Sigmoid colon (tissue), 7 donors: ENCODE results near the gene SUPT20H. TPM values are rescaled to one million over a fixed set of nuclear protein-coding genes. Genes with fewer than 3 reads are reported as not detected.

Source experiments
- DNase-seq: peaks from one replicate; pipeline ENCODE4 v3.0.0-alpha.2; 2019
- H3K27ac ChIP-seq, 4 donors: fragments of 200-600 bp; sonication (generic); one replicate each; pipeline ENCODE4 v1.5.1; 2016 to 2019; ENCODE audit warnings: mild to moderate bottlenecking in 1 of 4
- H3K27me3 ChIP-seq, 3 donors: fragments of 200-600 bp; sonication (generic); one replicate each; pipeline ENCODE4 v1.5.1; 2019; ENCODE audit warnings: mild to moderate bottlenecking in 1 of 3
- H3K36me3 ChIP-seq, 4 donors: fragments of 200-600 bp; sonication (generic); one replicate each; pipeline ENCODE4 v1.5.1; 2016 to 2019
- H3K4me1 ChIP-seq, 4 donors: fragments of 200-600 bp; sonication (generic); one replicate each; pipeline ENCODE4 v1.5.1; 2017 to 2019
- H3K4me3 ChIP-seq, 4 donors: fragments of 200-600 bp; sonication (generic); one replicate each; pipeline ENCODE4 v1.5.1; 2017 to 2019; ENCODE audit warnings: mild to moderate bottlenecking in 2 of 4, moderate library complexity in 1 of 4
- H3K9me3 ChIP-seq, 4 donors: fragments of 200-600 bp in 3 of 4; sonication (generic) in 3 of 4; one replicate each; pipeline versions ENCODE4 v1.5.1 to v1.6.1; 2013 to 2019
- EP300 ChIP-seq, 4 donors: sonication (generic); formaldehyde crosslinking; IDR thresholded peaks; one replicate each; pipeline ENCODE4 v1.6.1; 2017; ENCODE audit warnings: antibody characterized with exemption in 4 of 4
- POLR2A ChIP-seq, 2 donors: fragments of 450-650 bp; IDR thresholded peaks; one replicate each; pipeline ENCODE4 v1.6.1; 2016; ENCODE audit warnings: antibody characterized with exemption in 2 of 2, mild to moderate bottlenecking in 2 of 2, moderate library complexity in 2 of 2
- POLR2AphosphoS5 ChIP-seq, 4 donors: sonication (generic); formaldehyde crosslinking; IDR thresholded peaks; one replicate each; pipeline ENCODE4 v1.6.1; 2017; ENCODE audit warnings: antibody characterized with exemption in 4 of 4
- WGBS, 2 donors: extraction: QIAGEN DNeasy Blood & Tissue Kit; methylation state at CpG; one replicate each; pipeline ENCODE4 v1.1.7; 2013; 5-methylcytosine and 5-hydroxymethylcytosine counted together
- intact Hi-C: fragments of 100-400 bp; cut with DNase I; formaldehyde crosslinking; loops from one replicate; pipeline ENCODE4 v1.15.1; 2023
- polyA plus RNA-seq, 3 donors: library from polyadenylated mRNA; stranded (reverse); fragments of 200-250 nt; gene quantifications; one replicate each; pipeline ENCODE4 v1.2.3, GENCODE V29; 2013
- total RNA-seq, 4 donors: library from RNA; depleted of rRNA; stranded (reverse); fragments of >200 nt; gene quantifications; one replicate each; pipeline ENCODE4 v1.1.0, GENCODE V29; 2016
- TF ChIP-seq, protein P1 (sequence below), 4 experiments: fragments of 450-650 bp in 3 of 4; fragments of 200-600 bp in 1 of 4; IDR thresholded peaks; one replicate each; pipeline ENCODE4 v1.5.1; 2016 to 2019; ENCODE audit warnings: antibody characterized with exemption in 4 of 4, mild to moderate bottlenecking in 3 of 4, moderate library complexity in 2 of 4
- donor health status: healthy with polysubstance abuse.
- donor health status: Bipolar disorder and iron deficiency.
- donor health status: healthy.

SUPT20H gene
- total RNA-seq (10 to 100 TPM; 41.8 to 55.8 (median 43.9) TPM), polyA plus RNA-seq (10 to 100 TPM; 14.3 to 23.1 (median 15.6) TPM)

DNA sequence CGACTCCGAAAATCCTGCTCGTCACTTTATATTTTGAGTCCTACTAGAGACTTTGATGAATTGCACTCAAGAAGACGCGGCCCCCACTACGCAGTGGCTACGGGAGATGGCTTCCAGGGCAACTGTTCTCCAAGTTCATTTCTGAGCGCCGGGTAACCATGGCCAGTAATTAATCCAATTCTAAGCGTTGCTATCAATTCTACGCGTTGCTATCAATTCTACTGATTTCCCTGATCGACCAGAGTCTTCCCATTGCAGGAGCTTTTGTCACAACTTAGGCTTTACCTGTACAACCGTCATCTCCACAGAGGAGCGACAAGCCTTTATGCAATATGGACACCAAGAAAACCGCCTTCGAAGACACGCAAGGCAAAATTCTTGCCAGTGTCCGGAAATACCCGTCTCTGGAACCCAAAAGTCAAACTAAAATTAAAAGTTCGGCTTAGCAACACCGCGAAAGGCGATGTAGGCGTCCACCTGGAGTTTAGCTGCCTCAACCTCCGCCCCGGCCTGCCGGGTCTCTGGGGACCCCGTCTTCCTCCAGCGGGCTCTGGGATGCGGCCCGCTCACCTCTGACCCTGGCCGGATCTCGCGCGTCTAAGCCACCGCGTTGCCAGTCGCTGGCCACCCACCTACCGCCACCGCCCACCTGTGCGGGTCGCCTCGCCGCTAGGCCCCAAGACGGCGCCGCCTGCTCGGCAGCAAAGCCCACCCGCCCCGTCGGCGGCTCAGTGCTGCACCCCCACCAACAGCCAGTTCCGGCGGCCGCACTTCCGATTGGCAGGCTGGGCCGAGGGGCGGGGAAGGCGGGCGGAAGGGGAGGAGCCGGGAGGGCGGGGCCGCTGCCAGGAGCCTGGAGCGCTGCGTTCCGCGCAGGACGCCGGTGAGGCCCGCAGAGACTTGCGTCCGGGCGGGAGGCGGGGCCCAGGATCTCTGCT, at the start of gene SUPT20H:
Gene SUPT20H, minus strand, starts transcription at position 779 of the 938 bp plus-strand sequence. CDS start 8,198 bp downstream, outside the sequence.
- TF ChIP-seq EP300 (IDR thresholded peaks at IDR 0.05) (no peak), POLR2A (IDR thresholded peaks at IDR 0.05) (peak; percentile 69 to 81), POLR2AphosphoS5 (IDR thresholded peaks at IDR 0.05) (peak; percentile 87 to 97 (median 94))
- TF ChIP-seq, protein P1, sequence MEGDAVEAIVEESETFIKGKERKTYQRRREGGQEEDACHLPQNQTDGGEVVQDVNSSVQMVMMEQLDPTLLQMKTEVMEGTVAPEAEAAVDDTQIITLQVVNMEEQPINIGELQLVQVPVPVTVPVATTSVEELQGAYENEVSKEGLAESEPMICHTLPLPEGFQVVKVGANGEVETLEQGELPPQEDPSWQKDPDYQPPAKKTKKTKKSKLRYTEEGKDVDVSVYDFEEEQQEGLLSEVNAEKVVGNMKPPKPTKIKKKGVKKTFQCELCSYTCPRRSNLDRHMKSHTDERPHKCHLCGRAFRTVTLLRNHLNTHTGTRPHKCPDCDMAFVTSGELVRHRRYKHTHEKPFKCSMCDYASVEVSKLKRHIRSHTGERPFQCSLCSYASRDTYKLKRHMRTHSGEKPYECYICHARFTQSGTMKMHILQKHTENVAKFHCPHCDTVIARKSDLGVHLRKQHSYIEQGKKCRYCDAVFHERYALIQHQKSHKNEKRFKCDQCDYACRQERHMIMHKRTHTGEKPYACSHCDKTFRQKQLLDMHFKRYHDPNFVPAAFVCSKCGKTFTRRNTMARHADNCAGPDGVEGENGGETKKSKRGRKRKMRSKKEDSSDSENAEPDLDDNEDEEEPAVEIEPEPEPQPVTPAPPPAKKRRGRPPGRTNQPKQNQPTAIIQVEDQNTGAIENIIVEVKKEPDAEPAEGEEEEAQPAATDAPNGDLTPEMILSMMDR (IDR thresholded peaks at IDR 0.05) = no peak
- Histone ChIP-seq H3K4me1 (peaks cover 0 to 20% (median 13%) of the 10 kb centered on the region in 4 donors), H3K9me3 (no peaks in the 10 kb centered on the region), H3K27me3 (no peaks in the 10 kb centered on the region), H3K27ac (peak within 1 kb of the TSS; percentile 82 to 96 (median 90)), H3K36me3 (no peaks in the 10 kb centered on the region), H3K4me3 (peak within 1 kb of the TSS; percentile 67 to 97 (median 82))
- peak; percentile 96 for DNase-seq
- intact Hi-C loops = loop anchor here (5.0 kb wide), 1 partner anchor 57 kb away; the partner anchor contains the start of gene EXOSC8
- WGBS, 2 donors = 1% methylated on average over 75 of the region's 75 CpGs

DNA sequence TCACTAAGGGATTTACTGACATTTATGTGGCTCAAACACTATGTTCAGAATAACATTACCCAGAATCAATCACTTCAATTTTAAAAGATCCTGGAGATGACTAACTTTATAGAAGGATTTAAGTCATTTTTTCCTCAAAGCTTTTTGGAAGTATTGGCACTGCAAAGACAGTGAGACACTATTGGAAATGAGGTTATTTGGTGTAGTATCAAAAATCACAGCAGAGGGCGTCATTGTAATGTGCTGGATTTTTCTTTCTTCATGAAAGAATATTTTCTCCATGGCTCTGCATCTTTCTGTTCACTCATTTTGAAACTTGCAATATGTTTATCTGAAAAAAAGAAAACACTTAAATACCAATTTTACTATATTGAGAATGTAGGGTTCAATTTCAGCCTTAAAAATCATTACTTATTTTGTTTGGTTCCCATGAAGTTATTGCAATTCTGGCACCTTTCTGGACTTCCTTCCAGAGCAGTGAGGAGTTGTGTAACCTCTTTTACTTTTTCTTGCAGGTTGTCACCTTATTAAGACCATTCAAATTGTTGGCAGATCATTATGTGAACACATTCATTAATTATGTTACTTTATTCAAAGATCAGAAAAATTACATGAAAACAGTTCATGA, 49.7 kb upstream of the SUPT20H start:
- Histone ChIP-seq H3K36me3 (no peaks in the 10 kb centered on the region), H3K4me1 (peaks cover 0 to 21% (median 3%) of the 10 kb centered on the region in 4 donors), H3K4me3 (no peak overlapping the region), H3K9me3 (no peaks in the 10 kb centered on the region), H3K27me3 (no peaks in the 10 kb centered on the region), H3K27ac (no peak overlapping the region)
- WGBS, 2 donors = 2 to 11% methylated on average over 1 of the region's 1 CpG
- intact Hi-C loops = loop anchor here (2.0 kb wide), 1 partner anchor 492 kb away; no protein-coding TSS in a partner anchor
- DNase-seq = no peak
- TF ChIP-seq EP300 (IDR thresholded peaks at IDR 0.05) (no peak), POLR2AphosphoS5 (IDR thresholded peaks at IDR 0.05) (no peak), POLR2A (IDR thresholded peaks at IDR 0.05) (no peak)
- TF ChIP-seq, protein P1 (IDR thresholded peaks at IDR 0.05) = peak in 3 of 4 experiments; percentile 42 to 68 (median 54)

DNA sequence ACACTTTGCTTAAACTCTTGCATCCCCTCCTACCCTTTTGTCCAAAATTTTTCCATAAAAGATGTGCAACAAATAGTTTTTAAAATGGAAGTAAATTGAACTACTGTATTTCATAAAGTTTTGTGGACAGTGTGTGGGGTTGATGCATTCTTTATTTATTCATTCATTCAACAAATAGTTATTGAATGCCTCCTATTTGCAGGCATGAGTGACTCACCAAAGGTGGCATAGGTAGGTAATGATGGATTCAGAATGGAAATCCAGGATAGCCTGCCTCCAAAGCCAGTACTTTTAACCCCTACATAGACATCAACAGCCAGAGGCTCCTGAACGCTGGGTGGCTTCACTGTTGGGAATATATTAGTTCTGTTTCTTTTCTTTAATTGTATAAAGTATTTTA, 48.4 kb upstream of the SUPT20H start:
- Histone ChIP-seq H3K27ac (no peak overlapping the region), H3K9me3 (no peaks in the 10 kb centered on the region), H3K27me3 (no peaks in the 10 kb centered on the region), H3K4me1 (peaks cover 0 to 21% (median 3%) of the 10 kb centered on the region in 4 donors), H3K36me3 (no peaks in the 10 kb centered on the region), H3K4me3 (no peak overlapping the region)
- DNase-seq = no peak
- intact Hi-C loops = loop anchor here (2.0 kb wide), 1 partner anchor 493 kb away; no protein-coding TSS in a partner anchor
- 78 to 85% methylated on average over 1 of the region's 1 CpG for WGBS, 2 donors
- TF ChIP-seq POLR2AphosphoS5 (IDR thresholded peaks at IDR 0.05) (no peak), EP300 (IDR thresholded peaks at IDR 0.05) (no peak), POLR2A (IDR thresholded peaks at IDR 0.05) (no peak)
- TF ChIP-seq, protein P1 (IDR thresholded peaks at IDR 0.05) = no peak

DNA sequence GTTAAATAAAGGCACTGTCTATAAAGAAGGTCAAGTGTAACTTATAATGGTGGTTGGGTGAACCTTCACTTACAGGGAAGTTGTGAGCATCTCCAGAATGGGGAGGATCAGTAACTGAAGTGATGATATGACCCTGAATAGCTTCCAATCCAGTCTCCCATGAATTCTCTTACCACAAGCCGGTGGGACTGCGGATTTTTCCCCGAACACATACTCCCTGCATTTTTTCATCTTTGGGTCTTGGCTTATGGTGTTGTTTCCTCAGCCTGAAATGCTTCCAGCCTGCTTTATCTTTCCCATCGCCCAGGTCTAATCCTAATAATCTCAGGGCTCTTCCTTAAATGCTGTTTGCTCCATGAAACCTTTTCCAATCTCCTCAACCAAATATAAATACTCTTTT, 48.0 kb upstream of the SUPT20H start:
- H3K4me1 ChIP-seq = peaks cover 0 to 23% (median 3%) of the 10 kb centered on the region in 4 donors
- intact Hi-C loops = no loop called here
- H3K27ac ChIP-seq = peak overlapping the region in 1 of 4 donors; percentile 44
- no peaks in the 10 kb centered on the region for H3K9me3 ChIP-seq
- H3K4me3 ChIP-seq = no peak overlapping the region
- DNase-seq = no peak
- 80 to 84% methylated on average over 4 of the region's 4 CpGs for WGBS, 2 donors
- H3K27me3 ChIP-seq = no peaks in the 10 kb centered on the region
- no peaks in the 10 kb centered on the region for H3K36me3 ChIP-seq
- TF ChIP-seq POLR2A (IDR thresholded peaks at IDR 0.05) (no peak), POLR2AphosphoS5 (IDR thresholded peaks at IDR 0.05) (no peak), EP300 (IDR thresholded peaks at IDR 0.05) (no peak)
- TF ChIP-seq, protein P1 (IDR thresholded peaks at IDR 0.05) = no peak
